HG03439 (cell line): ENCODE data around the gene KCNK3.

Experiments
- ATAC-seq: cut with Tn5 transposase; IDR thresholded peaks from one replicate; pipeline ENCODE4 v1.9.1; 2021; ENCODE audit warnings: mild to moderate bottlenecking, moderate library complexity; ENCODE audit not compliant: unreplicated experiment

KCNK3 gene

DNA sequence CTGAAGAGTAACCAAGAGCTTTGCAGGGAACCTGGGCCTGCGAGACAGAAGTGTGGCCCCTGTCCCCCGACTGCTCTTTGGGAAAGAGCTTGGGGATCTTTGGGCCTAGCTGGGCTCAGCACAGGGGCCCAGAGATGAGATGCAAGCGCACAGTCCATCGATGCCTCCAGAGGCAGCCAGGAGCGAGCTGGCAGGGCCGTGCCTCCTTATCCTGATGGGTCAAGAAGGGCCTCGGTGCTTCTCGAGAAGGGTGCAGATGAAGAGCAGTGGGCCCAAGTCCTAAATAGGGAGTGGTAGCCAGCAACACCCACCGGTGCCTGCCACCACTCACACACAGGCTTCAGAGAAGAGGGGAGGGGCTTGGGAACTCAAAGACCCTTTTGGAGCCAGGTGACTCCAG is 17.6 kb downstream of the KCNK3 start:
- ATAC-seq, result no peak

DNA sequence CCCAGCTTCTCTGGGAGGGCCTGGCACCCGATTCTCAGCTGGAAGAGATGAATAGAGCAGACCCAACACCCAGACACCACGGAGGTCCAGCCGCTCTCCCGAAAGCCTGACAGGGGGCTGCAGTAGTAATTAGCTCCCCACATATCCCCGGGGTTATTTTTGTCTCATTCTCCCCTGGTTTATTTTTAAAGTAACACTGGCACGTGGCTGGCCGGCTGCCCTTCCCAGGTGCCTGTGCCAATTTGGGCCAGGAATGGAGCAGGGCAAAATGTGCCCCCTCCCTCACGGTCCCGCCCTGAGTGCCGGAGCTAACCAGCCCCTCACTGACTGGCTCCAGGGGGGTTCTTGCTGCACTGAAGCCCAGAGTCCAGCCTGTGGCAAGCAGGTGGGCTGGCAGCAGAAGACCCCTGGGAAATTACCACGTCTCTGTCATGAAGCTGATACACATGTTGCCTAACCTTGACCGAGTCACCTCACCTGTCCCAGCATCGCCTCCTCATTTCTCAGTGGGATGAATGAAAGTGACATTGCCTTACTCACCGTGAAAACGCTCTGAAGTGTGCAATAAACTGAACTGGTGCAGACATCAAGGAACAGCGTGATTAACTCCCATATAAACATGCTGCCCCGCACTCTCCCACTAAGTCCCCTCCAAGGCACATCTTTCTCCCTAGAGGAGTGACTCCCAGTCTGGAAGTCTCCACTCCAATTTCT is 18.4 kb downstream of the KCNK3 start:
- ATAC-seq, result no peak

DNA sequence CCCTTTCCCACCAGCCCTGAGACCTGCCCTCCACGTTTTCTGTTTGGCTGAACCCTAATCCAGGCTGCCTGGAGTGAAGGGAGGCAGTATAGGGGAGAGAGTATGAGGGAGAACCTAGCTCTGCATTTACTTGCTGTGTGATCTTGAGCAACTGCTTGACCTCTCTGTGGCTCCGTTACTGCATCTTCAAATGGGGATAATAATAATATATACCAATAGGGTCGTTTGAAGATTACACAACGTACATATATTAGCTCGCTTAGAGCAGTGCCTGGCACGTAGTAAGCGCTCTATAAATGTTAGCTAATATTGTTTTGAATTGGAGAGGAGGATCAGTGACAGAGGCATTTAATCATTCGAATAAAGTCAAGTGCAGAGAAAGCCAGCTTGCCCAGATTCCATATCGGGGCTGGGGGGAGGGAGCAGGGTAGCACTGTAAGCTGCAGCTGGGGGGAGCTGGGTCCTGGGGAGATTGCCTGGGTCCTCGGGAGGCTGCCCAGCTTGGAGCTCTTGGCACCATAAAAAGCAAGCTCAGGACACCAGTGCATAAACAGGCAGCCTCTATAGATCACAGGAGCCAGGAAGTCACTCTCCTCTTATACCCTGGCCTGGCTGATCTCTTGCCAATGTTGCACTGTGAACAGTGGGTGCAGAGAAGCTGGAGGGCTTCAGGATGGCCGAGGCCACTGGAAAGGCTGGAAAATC is 19.1 kb downstream of the KCNK3 start:
- ATAC-seq, result no peak

DNA sequence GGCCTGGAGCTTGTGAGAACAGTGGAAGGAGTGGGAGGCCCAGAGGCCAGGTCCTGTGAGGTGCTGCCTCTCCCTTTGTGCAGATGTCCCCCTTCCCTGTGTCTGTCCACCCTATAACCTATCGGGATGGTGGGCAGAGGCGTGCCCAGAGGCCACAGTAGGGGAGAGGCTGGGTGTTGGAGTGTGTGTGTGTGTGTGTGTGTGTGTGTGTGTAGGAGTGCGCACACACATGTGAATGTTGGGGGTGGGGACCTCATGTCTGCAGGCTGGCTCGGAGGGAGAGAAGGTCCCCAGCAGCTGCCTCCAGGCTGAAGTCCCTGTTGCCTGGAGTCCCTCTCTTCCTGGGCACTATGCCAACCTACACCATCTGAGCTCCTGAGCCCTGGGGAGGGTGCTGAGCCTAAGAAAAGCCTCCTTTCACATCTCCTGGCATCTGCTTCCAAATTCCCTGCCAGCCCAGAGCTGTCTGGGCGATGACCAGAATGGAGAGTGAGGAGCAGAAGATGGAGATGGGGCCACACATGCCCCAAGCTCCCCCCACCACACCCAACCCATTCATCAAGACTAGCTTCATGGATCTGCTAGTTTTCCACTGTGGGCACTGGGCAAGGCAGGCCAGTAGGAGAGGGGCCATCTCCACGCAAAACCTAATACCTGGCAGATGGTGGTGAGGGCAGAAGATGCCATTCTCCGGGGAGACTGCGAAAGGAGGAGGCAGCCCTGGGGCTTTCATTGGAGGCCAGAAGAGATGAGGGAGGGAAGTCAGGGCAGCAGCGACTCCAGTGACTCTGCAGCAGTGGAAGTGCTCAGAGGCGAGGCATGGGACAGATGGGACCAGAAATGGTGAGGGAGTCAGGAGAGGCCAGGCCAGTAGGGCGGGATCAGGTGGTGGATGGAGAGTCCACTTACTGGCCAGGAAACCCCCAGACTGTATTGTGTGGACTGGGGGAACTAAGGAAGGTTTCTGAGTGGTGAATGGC is 20.3 kb downstream of the KCNK3 start:
- ATAC-seq, result no peak

DNA sequence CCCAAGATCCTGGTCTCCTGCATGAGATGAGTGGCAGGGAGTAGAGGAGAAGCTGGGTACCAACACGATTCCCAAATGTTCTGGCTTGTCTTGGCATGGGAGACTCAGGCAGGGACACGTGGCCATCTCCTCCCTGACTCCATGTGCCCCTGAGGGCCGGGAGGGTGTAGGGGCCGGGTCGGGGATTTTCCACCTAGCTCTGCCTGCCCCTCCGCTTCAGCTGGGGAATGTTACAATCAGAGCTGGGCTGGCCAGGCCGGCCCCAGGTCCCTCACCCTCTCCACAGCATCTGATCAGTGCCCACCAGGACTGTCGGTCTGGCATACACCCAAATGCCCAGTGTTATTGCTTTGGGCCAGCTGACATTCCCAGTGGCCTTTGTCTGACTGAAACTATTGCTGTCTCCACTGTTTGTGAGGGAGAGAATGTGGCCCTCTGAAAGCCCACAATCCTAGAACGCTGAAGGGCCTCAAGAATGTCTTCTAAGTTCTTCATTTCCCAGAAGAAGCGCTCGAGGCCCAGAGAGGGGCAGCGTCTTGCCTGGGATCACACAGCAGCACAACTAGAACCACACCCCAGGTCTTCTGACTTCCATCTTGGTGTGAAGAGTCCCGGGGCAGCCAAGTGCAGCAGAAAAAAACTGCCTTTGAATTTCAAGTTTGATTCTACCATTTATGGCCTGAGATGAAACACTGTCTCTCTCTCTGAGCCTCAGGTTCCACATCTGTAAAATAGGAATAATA is 23.2 kb downstream of the KCNK3 start:
- no peak for ATAC-seq

DNA sequence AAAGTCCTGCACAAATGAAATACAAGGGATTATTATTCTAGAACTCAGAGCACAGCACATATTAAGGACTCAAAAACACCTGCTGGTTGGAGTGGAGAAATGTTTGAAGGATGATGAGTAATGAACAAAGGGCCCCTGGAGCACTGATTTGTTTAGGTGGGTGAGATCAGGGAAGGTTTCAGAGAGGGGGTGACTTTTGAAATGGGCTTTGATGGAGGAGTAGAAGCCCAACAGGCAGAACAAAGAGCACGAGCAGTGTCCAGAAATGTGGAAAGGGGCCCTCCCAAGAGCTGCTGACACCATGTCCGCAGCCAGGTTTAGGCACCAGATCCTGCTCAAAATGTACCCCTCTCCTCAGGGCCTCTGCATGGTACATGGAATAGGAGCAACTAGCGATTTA is 23.8 kb downstream of the KCNK3 start:
- no peak for ATAC-seq

DNA sequence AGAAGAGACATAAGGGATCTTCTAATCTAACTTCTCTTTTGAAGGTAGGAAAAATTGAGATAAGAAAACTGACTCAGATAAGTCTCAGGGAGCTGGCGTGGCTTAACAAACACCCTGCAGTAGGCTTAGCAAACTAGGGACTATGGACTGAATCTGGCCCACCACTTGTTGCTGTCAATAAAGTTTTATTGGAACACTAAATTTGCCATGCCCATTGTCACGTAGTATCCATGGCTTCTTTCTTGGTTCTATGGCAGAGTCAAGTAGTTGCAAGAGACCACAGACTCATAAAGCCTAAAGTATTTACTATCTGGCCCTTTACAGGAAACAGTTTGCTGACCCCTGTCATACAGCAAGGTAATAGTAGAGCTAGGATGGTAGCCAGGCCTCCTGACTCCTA is 24.2 kb downstream of the KCNK3 start:
- ATAC-seq, result no peak

DNA sequence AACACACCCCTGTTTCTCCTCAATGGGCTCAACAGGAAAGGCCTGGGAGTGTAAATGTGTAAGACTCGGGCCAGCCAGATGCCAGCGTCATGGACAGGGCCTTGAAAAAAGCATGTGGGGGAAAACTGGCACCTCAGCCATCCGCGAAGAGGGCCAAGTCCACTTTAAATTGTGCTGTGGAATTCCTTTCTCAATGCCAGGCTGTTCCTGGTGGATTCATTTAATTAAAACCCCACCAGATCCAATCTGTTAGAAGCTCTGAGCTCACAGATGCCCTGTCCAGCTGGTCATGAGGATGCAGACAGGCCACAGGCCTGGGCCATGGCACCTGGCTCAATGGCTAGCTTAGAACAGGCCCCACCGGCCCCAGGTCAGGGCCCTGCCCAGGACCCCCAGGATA is 24.8 kb downstream of the KCNK3 start:
- ATAC-seq, result no peak

DNA sequence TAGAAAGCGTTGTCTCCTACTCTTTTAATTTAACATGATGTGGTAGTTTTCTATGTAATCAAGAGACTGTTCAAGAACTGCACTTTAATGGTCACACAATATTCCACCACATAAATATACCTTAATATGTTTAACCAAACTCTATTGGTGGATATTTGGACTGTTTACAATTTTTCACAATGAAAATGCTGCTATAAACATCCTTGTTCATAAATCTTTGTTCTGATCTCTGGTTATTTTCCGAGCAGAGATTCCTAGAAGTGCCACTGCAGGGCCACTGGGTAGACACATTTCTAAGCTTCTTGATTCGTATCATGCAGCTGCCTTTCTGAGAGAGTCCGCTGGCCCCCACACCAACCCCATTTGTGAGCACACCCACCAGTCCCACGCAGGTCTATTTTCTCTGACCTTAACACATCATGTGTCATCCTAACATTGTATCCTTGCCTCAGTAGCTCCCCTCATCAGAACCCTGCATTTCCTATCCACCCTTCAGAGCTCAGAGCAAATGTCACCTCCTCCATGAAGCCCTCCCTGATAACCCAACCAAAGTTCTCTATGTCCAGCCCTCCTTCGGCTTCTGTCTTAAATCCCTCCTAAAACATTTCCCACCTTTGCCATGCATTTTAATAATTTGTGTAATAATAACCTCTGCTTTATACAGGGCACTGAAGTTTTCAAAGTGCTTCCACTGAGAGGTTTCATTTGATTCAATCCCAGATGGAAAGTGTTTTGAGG is 26.6 kb downstream of the KCNK3 start:
- ATAC-seq, result no peak

DNA sequence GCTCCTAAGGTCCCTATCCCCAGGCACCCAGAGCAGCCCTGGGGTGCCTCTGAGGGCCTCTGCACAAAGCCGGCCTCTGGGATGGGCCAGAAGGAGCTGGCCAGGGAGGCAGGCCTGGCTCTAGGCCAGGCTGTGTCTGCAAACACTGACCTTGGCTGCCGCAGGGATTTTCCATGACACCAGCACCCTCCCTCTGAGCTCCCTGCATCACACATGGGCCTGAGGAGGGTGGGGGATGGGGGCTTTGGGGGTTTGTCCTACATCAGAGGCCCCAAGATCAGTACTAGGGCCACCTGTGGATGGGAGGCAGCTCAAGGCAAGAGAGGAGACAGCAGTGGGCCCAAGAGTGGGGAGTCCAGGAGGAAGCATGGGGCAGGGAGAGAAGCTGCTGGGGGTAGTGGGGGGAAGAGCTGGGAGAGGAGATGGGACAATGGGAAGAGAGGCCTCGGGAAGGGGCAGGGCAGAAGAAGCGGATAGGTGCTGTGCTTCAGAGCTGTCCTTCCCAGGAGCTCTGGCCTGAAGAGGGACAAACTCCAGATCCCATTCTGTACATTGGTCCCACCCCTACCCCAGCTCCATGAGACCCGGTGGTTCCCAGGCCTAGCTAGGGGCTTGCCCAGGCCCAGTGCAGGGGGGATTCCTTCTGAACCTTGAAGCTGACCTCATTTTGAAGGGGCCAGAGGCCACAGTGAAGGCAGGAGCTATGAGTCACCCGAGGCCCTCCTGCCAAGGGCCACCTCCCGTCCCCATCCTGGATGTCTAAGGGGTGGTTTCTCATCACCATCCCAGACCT is 28.0 kb downstream of the KCNK3 start:
- no peak for ATAC-seq

DNA sequence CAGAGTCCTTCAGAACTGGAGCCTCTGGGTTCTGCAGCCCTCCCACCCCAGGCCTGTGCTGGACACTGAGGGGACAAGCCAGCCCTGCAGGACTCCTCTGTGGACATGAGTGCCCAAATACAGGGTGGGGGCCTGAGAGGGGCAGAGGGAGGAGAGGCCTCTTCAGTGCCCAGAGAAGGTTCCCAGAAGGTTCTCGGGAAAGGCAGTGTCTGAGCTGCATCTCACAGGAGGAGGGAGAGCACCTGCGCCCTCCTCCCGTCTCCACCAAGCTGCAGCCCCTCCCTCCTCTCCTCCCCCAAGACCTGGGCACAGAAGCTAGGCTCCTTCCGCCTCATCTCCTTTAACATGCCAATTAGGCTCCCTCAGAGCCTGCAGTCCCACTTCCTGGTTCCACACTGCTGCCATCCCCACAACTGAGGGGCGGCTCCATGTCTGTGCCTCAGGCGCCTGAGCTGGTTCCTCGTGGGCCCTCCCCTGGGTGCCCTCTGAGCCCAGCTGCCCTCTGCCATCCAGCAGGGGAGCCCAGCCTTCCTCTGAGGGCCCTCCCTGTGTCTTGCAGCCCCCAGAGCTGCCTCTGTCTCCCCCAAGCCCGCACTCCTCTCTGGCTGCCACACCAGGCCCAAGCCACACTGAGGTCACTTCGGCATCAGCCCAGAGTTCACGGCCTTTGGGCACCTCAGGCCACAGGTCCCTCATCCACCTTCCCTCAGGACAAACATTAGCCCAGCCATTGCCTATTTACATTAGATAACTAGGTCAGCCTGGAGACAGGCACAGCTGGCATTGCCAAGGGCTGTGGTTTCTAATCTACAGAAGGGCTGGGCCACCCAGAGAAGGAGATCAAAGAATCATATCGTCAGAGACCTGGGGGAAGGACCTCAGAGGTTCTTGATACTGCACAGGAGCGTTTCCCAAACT is 28.9 kb downstream of the KCNK3 start:
- ATAC-seq, result no peak

DNA sequence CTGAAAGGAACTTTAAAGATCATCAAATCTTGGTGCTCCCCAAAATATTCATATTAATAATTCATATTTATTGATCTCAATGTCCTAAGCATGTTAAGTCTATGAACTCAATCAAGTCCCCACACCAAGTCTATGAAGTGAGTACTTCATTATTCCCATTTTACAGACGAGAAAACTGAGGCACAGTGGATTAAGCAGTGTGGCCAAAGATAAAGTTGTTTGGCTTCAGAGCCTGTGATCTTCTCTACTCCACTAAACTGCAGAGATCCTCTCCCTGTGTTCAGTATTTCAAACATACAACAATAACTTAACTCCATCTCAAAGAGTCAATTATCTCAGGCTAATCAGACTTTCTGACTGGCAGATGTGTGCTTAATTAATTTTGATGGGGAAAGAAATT is 29.8 kb downstream of the KCNK3 start:
- no peak for ATAC-seq

DNA sequence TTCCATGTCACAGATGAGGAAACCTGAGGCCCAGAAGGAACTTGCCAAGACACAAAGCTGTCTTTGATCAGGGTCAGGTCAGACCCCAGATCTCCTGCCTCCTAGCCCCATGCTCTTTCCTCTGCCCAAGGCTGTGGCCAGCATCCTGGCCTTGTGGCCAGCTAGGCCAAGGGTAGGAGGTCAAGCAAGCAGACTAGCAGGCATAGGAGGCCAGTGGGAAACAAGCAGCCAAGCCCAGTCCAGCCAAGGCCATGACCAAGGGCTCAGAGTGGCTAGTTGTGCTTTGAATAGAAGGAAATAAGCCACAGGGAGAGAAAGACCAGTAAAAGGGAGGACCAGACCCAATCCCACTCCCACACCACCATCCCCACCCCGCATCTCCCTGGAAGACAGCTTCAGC is 30.4 kb downstream of the KCNK3 start:
- no peak for ATAC-seq

DNA sequence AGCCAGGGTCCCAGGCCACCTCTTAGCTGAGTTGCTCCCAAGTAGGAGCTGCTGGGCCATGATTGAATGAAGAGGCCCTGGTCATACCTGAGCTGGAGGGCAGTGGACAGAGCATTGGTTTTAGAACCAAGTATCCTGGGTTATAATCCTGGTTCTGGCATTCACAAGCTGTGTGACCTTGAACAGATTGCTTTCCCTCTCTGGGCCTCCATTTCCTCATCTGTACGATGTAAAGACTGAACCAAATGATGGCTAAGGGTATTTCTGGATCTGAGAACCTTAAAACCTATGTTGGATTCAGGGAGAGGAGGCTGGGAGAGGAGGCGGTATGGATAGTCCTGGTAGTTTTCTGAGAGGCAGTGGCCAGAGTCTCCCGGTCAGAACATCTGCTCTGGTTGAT is 31.0 kb downstream of the KCNK3 start:
- no peak for ATAC-seq

DNA sequence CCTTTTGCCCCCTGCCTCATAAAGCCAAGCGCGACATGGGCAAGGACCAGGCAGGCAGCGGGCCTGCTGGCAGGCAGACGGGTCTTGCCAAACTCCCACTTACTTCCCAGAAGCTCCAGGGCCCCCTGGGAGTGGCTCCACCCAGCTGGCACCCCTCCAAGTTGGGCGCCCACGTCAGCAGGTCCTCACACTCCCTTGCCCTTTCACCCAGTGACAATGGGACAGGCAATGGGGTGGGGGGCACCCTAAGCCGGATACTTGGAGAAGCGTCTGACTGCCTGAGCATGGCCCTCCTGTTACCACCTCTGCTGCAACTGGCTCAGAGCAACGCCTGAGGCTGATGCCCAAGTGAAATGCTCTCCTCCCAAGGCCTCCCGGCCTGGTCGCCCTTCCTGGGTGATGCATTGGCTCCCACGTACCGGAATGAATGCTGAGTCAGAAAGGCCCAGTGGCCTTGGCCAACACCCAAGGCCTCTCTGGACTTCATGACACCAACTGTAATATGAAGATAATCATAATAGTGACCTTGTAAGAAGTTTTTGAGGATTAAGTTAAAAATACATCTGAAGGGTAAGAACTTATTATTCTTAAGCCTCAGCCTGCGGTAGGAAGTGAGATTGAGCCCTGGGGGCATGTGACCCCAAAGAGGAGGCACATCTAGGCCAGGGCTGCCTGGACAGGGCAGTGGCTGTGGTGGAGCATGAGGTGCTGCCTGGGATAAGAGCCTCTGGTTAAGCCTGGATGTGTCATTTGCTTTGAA is 31.6 kb downstream of the KCNK3 start:
- no peak for ATAC-seq

DNA sequence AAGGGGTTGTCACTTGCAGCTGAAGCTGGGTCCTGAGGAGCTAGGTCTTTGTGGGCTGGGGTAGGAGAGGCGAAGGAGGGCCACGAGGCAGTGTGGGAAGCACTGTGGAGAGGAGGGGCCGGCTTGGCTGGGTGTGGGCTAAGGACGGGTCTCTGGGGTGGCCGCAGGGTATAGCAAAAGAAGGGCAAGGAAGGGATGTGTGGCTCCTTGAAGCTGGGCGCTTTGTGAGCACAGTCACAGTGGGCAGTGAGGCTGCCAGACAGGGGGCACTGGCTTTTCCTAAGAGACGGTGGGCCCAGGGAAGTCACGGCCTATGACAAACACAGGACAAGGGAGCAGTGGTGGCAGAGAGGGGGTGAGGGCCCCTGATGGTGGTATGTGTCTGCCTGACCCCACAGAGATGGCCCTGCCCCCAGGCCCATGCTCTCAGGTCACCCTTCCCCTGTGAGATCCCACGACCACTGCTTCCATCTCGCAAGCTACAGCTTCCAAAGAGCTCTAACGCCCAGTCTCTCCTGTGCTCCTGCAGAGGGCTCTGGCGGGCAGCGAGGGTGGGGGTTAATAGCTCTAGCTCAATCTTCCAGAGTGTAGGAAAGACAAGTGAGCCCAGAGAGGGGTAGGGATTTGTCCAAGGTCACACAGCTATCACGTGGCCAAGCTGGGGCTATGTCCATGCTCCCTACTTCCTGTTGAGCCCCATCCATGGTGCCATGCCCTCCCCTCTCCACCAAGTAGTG is 32.4 kb downstream of the KCNK3 start:
- no peak for ATAC-seq

DNA sequence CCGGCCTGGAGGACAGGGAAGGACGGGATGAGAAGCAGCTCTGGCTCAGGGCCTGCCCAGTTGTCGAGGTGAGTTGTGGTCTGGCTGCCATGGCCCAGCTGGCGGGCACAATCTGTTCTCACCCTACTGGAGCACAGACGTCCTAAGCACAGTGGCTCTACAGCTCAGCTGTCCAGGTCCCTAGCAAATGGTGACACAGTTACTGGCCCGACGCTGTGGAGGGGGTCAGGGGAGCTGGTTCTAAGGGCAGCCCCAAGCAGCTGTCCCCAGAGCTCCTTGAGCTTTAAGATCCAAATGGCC is 32.9 kb downstream of the KCNK3 start:
- no peak for ATAC-seq
